Neural progenitor cell (in vitro differentiated cells): ENCODE data around the gene CCDC47. TPM values are rescaled to one million over a fixed set of nuclear protein-coding genes. Genes with fewer than 3 reads are reported as not detected.

ENCODE experiments used
- DNase-seq: peaks from one replicate; pipeline ENCODE4 v3.0.0-alpha.2; 2016; ENCODE audit warnings: low spot score
- H2AFZ ChIP-seq: fragments of 200-600 bp; sonication (generic); replicated peaks from 2 replicates; pipeline ENCODE4 v1.6.1; 2016; ENCODE audit warnings: antibody characterized with exemption
- H3F3A ChIP-seq: fragments of 200-600 bp; sonication (generic); 2 replicates; pipeline ENCODE4 v1.6.1; 2016; ENCODE audit warnings: antibody characterized with exemption, low read depth
- H3K27ac ChIP-seq: fragments of 200-600 bp; sonication (generic); 2 replicates; pipeline ENCODE4 v1.5.1; 2016; ENCODE audit warnings: mild to moderate bottlenecking
- H3K27me3 ChIP-seq: fragments of 200-600 bp; sonication (generic); 2 replicates; pipeline ENCODE4 v1.6.1; 2016; ENCODE audit warnings: mild to moderate bottlenecking, moderate library complexity
- H3K36me3 ChIP-seq: fragments of 200-600 bp; sonication (generic); 2 replicates; pipeline ENCODE4 v1.5.1; 2016
- H3K4me1 ChIP-seq: fragments of 200-600 bp; sonication (generic); 2 replicates; pipeline ENCODE4 v1.6.1; 2016; ENCODE audit warnings: mixed run types
- H3K4me2 ChIP-seq: fragments of 200-600 bp; sonication (generic); 2 replicates; pipeline ENCODE4 v1.6.1; 2016
- H3K4me3 ChIP-seq: fragments of 200-600 bp; sonication (generic); 2 replicates; pipeline ENCODE4 v1.5.1; 2016
- H3K79me2 ChIP-seq: fragments of 200-600 bp; sonication (generic); 2 replicates; pipeline ENCODE4 v1.6.1; 2016; ENCODE audit warnings: low read depth
- H3K9ac ChIP-seq: fragments of 200-600 bp; sonication (generic); 2 replicates; pipeline ENCODE4 v1.6.1; 2016
- H3K9me3 ChIP-seq: fragments of 200-600 bp; sonication (generic); 2 replicates; pipeline ENCODE4 v1.5.1; 2016; ENCODE audit warnings: low read depth
- H4K20me1 ChIP-seq: fragments of 200-600 bp; sonication (generic); 2 replicates; pipeline ENCODE4 v1.6.1; 2016; ENCODE audit warnings: low read depth
- H3K27ac Mint-ChIP-seq: 3 replicates; pipeline ENCODE4 v1.8.0; 2021; ENCODE audit warnings: mixed read lengths
- H3K27me3 Mint-ChIP-seq: 2 replicates; pipeline ENCODE4 v1.8.0; 2022; ENCODE audit warnings: low read depth, mild to moderate bottlenecking, inconsistent platforms, moderate library complexity, mixed read lengths; ENCODE audit not compliant: insufficient read depth
- H3K36me3 Mint-ChIP-seq: 3 replicates; pipeline ENCODE4 v1.8.0; 2021; ENCODE audit warnings: mixed read lengths
- H3K4me1 Mint-ChIP-seq: 3 replicates; pipeline ENCODE4 v1.8.0; 2021; ENCODE audit warnings: mixed read lengths
- H3K4me3 Mint-ChIP-seq: 3 replicates; pipeline ENCODE4 v1.8.0; 2021; ENCODE audit warnings: mild to moderate bottlenecking, moderate library complexity, mixed read lengths
- H3K9me3 Mint-ChIP-seq: 3 replicates; pipeline ENCODE4 v1.8.0; 2020; ENCODE audit warnings: mixed read lengths
- EZH2 ChIP-seq: fragments of 200-600 bp; sonication (generic); IDR thresholded peaks from 2 replicates; pipeline ENCODE4 v1.6.1; 2017; ENCODE audit warnings: antibody characterized with exemption, mild to moderate bottlenecking, moderate library complexity
- EZH2phosphoT487 ChIP-seq: fragments of 200-600 bp; sonication (generic); IDR thresholded peaks from 2 replicates; pipeline ENCODE4 v1.6.1; 2017; ENCODE audit warnings: antibody characterized with exemption
- total RNA-seq: library from RNA; depleted of rRNA; stranded (reverse); fragments of >200 nt; gene quantifications from 2 replicates; pipeline ENCODE4 v1.2.3, GENCODE V29; 2015; ENCODE audit warnings: low replicate concordance
- TF ChIP-seq, protein P1 (sequence below): fragments of 200-600 bp; sonication (generic); IDR thresholded peaks from 2 replicates; pipeline ENCODE4 v1.5.1; 2017; ENCODE audit warnings: antibody characterized with exemption, mild to moderate bottlenecking

The CCDC47 gene
- total RNA-seq, 1 donor from 2014 or later, result 60.8 TPM

DNA sequence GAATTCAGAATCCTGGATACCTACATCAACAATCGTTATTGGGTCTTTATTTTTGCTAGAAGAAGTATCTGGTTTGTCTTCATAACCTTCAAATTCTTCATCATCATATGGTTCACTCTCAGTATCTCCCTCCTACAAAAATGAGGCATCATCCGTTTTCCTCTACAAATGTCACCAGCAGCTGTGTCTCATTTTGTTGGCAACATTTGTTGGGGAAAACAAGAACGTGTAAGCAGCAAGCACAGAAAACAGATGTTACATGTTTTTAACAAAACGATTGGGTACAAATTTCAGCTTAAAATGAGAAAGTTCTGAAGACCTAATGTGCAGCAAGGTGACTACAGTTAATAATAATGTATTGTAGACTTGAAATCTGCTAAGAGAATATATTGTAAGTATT lies 8.7 kb downstream of the CCDC47 start:
- Mint-ChIP-seq H3K27me3 (no peaks in the 10 kb centered on the region), H3K4me1 (no peaks in the 10 kb centered on the region), H3K9me3 (no peaks in the 10 kb centered on the region), H3K27ac (no peak overlapping the region), H3K36me3 (peaks cover 23% of the 10 kb centered on the region), H3K4me3 (no peak overlapping the region)
- H4K20me1 ChIP-seq, result peaks cover 21% of the 10 kb centered on the region
- no peaks in the 10 kb centered on the region for H3K4me1 ChIP-seq
- no peaks in the 10 kb centered on the region for H3K27me3 ChIP-seq
- peaks cover 10% of the 10 kb centered on the region for H3K36me3 ChIP-seq
- no peak overlapping the region for H2AFZ ChIP-seq
- H3K9ac ChIP-seq, result no peak overlapping the region
- H3K4me2 ChIP-seq, result no peak overlapping the region
- no peaks in the 10 kb centered on the region for H3F3A ChIP-seq
- H3K79me2 ChIP-seq, result peaks cover 54% of the 10 kb centered on the region
- H3K27ac ChIP-seq, result no peak overlapping the region
- TF ChIP-seq, protein P1, sequence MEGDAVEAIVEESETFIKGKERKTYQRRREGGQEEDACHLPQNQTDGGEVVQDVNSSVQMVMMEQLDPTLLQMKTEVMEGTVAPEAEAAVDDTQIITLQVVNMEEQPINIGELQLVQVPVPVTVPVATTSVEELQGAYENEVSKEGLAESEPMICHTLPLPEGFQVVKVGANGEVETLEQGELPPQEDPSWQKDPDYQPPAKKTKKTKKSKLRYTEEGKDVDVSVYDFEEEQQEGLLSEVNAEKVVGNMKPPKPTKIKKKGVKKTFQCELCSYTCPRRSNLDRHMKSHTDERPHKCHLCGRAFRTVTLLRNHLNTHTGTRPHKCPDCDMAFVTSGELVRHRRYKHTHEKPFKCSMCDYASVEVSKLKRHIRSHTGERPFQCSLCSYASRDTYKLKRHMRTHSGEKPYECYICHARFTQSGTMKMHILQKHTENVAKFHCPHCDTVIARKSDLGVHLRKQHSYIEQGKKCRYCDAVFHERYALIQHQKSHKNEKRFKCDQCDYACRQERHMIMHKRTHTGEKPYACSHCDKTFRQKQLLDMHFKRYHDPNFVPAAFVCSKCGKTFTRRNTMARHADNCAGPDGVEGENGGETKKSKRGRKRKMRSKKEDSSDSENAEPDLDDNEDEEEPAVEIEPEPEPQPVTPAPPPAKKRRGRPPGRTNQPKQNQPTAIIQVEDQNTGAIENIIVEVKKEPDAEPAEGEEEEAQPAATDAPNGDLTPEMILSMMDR, result no peak
- TF ChIP-seq EZH2, result no peak
- no peak for TF ChIP-seq EZH2phosphoT487
- no peaks in the 10 kb centered on the region for H3K9me3 ChIP-seq
- H3K4me3 ChIP-seq, result no peak overlapping the region
- DNase-seq, result no peak

DNA sequence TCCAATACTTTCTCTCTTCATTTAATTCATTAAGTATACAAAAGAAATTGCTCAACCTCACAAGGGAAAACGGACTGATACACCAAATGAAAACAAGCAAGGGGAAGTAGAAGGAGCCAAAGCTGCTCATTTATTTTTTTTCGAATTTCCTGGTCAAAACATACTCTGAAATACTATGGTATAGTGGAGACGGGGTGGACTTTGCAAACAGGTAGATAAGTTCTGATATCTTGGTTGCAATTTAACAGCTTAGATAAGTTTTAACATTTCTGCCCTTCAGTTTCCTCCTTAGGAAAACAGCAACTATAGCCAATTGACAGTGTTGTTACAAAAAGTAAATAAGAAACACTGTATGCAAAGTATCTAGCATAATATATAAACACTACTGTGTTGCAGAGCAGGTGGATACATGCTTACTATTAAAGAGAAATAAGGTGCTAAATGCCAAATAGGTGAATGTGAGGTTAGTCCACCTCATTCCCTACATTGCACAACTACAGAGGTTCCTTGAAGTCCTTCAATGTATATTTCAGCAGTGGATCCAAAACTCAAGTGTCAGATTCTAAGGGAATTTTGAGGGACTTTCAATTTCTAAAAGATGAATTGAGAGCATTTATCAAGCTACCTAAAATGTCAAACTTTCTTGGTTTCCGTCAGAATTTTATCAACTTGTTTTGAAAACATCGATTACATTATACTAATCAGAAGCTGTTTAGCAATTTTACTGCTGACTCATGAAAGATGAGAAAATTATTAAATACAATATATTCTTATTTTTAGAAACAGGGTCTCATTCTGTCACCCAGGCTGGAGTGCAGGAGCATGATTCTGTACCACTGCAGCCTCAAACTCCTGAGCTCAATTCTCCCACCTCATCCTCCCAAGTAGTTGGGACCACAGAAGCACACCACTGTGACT lies 11.0 kb downstream of the CCDC47 start:
- Mint-ChIP-seq H3K4me3 (no peak overlapping the region), H3K4me1 (no peaks in the 10 kb centered on the region), H3K27ac (no peak overlapping the region), H3K9me3 (no peaks in the 10 kb centered on the region), H3K27me3 (no peaks in the 10 kb centered on the region), H3K36me3 (peaks cover 23% of the 10 kb centered on the region)
- H3K79me2 ChIP-seq, result peaks cover 31% of the 10 kb centered on the region
- no peak for DNase-seq
- TF ChIP-seq, protein P1, result no peak
- no peak for TF ChIP-seq EZH2
- TF ChIP-seq EZH2phosphoT487, result no peak
- no peak overlapping the region for H3K27ac ChIP-seq
- H3F3A ChIP-seq, result no peaks in the 10 kb centered on the region
- no peak overlapping the region for H3K4me2 ChIP-seq
- no peak overlapping the region for H3K9ac ChIP-seq
- H3K27me3 ChIP-seq, result no peaks in the 10 kb centered on the region
- peaks cover 12% of the 10 kb centered on the region for H3K36me3 ChIP-seq
- peaks cover 10% of the 10 kb centered on the region for H4K20me1 ChIP-seq
- H3K4me3 ChIP-seq, result no peak overlapping the region
- H2AFZ ChIP-seq, result no peak overlapping the region
- no peaks in the 10 kb centered on the region for H3K9me3 ChIP-seq
- H3K4me1 ChIP-seq, result no peaks in the 10 kb centered on the region

GRCh38 chr17:63760771-63761539 lies 12.4 kb downstream of the CCDC47 start:
- H3K27me3 ChIP-seq, result no peaks in the 10 kb centered on the region
- H3K4me3 ChIP-seq, result no peak overlapping the region
- H4K20me1 ChIP-seq, result peaks cover 1% of the 10 kb centered on the region
- H3K4me2 ChIP-seq, result no peak overlapping the region
- TF ChIP-seq EZH2phosphoT487, result no peak
- no peaks in the 10 kb centered on the region for H3K4me1 Mint-ChIP-seq
- H3K4me3 Mint-ChIP-seq, result no peak overlapping the region
- H3F3A ChIP-seq, result no peaks in the 10 kb centered on the region
- peaks cover 17% of the 10 kb centered on the region for H3K79me2 ChIP-seq
- no peak overlapping the region for H3K9ac ChIP-seq
- H3K27ac ChIP-seq, result no peak overlapping the region
- H3K4me1 ChIP-seq, result no peaks in the 10 kb centered on the region
- H2AFZ ChIP-seq, result no peak overlapping the region
- DNase-seq, result no peak
- H3K36me3 Mint-ChIP-seq, result peaks cover 29% of the 10 kb centered on the region
- H3K27me3 Mint-ChIP-seq, result no peaks in the 10 kb centered on the region
- no peaks in the 10 kb centered on the region for H3K9me3 ChIP-seq
- H3K9me3 Mint-ChIP-seq, result no peaks in the 10 kb centered on the region
- no peak overlapping the region for H3K27ac Mint-ChIP-seq
- peaks cover 14% of the 10 kb centered on the region for H3K36me3 ChIP-seq
